HL-60 (cell line): ENCODE data around the gene TBX5.

Experiments used
- DNase-seq, 2 experiments: peaks; one replicate each; pipeline ENCODE4 v3.0.0-alpha.2; 2010 to 2020; ENCODE audit warnings: low read depth in 1 of 2, low spot score in 1 of 2
- H3K27ac ChIP-seq: fragments of 250-450 bp; sonication (Bioruptor Pico); replicated peaks from 2 replicates; pipeline ENCODE4 v1.5.1; 2020; ENCODE audit warnings: mild to moderate bottlenecking, moderate library complexity
- H3K27me3 ChIP-seq: fragments of 250-450 bp; sonication (Bioruptor Pico); 2 replicates; pipeline ENCODE4 v1.5.1; 2021; ENCODE audit warnings: mild to moderate bottlenecking, moderate library complexity; ENCODE audit not compliant: insufficient read depth, poor library complexity, severe bottlenecking
- H3K4me3 ChIP-seq: replicated peaks from 2 replicates; pipeline ENCODE4 v1.5.1; 2011; ENCODE audit warnings: mild to moderate bottlenecking, control low read depth, low read length; ENCODE audit not compliant: insufficient read depth
- CTCF ChIP-seq: IDR thresholded peaks from one replicate; pipeline ENCODE4 v1.5.1; 2011; ENCODE audit warnings: low read length, control low read depth, inconsistent platforms; ENCODE audit not compliant: insufficient read depth
- GABPA ChIP-seq: IDR thresholded peaks from 2 replicates; pipeline ENCODE4 v1.6.1; 2012; ENCODE audit warnings: low read depth
- POLR2AphosphoS5 ChIP-seq: IDR thresholded peaks from 2 replicates; pipeline ENCODE4 v1.6.1; 2012; ENCODE audit warnings: low read depth
- REST ChIP-seq: IDR thresholded peaks from 2 replicates; pipeline ENCODE4 v1.6.1; 2012; ENCODE audit warnings: low read depth; ENCODE audit not compliant: insufficient replicate concordance
- SPI1 ChIP-seq: IDR thresholded peaks from 2 replicates; pipeline ENCODE4 v1.6.1; 2012; ENCODE audit warnings: low read depth, mild to moderate bottlenecking, borderline replicate concordance
- long read RNA-seq: library from polyadenylated mRNA; unstranded; transcript quantifications from one replicate; pipeline ENCODE4 v2.0.0, GENCODE V29; 2020

The TBX5 gene
- long read RNA-seq: 0 reads

GRCh38 chr12:114405519-114406271 is at the start of gene TBX5:
Gene TBX5, minus strand, starts transcription at chr12:114406144. Its CDS starts 2,246 bp downstream, at chr12:114403898.
- no peak for DNase-seq
- Histone ChIP-seq H3K4me3 (no peak within 1 kb of the TSS), H3K27ac (no peak within 1 kb of the TSS), H3K27me3 (peaks cover 93% of the 10 kb centered on the region)
- TF ChIP-seq GABPA (no peak), POLR2AphosphoS5 (no peak), SPI1 (no peak), CTCF (no peak), REST (no peak)

DNA sequence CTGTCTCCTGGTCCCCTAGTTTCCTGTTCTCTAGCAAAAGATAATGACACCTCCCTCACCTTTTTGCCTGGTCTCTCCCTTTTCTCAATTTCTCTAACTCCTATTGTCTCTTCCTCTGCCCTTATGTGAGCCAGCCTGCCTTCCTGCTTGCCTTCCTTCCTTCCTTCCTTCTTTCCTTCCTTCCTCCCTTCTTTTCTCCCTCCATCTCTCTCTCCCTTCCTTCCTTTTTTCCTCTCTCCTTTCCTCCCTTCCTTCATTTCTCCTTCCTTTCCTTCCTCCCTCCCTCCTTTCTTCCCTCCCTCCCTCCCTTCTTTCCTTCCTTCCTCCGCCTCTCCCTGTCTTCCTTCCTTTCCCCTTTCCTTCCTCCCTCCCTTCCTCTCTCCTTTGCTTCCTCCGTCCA is 45.7 kb upstream of the TBX5 start:
- no peak overlapping the region for H3K27ac ChIP-seq
- DNase-seq: no peak
- peaks cover 30% of the 10 kb centered on the region for H3K27me3 ChIP-seq
- TF ChIP-seq SPI1 (no peak), REST (no peak), CTCF (no peak)
- no peak overlapping the region for H3K4me3 ChIP-seq

- Histone ChIP-seq H3K4me3 (no peak overlapping the region), H3K27ac (no peak overlapping the region), H3K27me3 (peaks cover 39% of the 10 kb centered on the region)
- no peak for DNase-seq
- TF ChIP-seq POLR2AphosphoS5 (no peak), GABPA (no peak), SPI1 (no peak), REST (no peak), CTCF (no peak)
Measured at GRCh38 chr12:114450515-114451300, 44.8 kb upstream of the TBX5 start.
